Esophagus (tissue), 2 donors: Measurements from ENCODE around the gene MXRA7. TPM values are rescaled to one million over a fixed set of nuclear protein-coding genes. Genes with fewer than 3 reads are reported as not detected.

Source experiments
- H3K27ac ChIP-seq, 2 donors: one replicate each; pipeline ENCODE4 v1.5.1; 2013; ENCODE audit warnings: low read depth in 2 of 2, mild to moderate bottlenecking in 2 of 2, inconsistent platforms in 1 of 2, low read length in 1 of 2, moderate library complexity in 1 of 2
- H3K27me3 ChIP-seq, 2 donors: one replicate each; pipeline ENCODE4 v1.6.1; 2013; ENCODE audit warnings: low read length in 2 of 2, control low read depth in 1 of 2, mild to moderate bottlenecking in 1 of 2; ENCODE audit not compliant: insufficient read depth in 2 of 2, control insufficient read depth in 1 of 2
- H3K36me3 ChIP-seq, 2 donors: one replicate each; pipeline ENCODE4 v1.6.1; 2013; ENCODE audit warnings: low read length in 1 of 2; ENCODE audit not compliant: control insufficient read depth in 2 of 2, insufficient read depth in 2 of 2
- H3K4me1 ChIP-seq, 2 donors: one replicate each; pipeline ENCODE4 v1.6.1; 2013; ENCODE audit warnings: low read length in 1 of 2; ENCODE audit not compliant: control insufficient read depth in 2 of 2, insufficient read depth in 2 of 2
- H3K4me3 ChIP-seq, 2 donors: one replicate each; pipeline ENCODE4 v1.5.1; 2013; ENCODE audit warnings: low read length in 2 of 2, mild to moderate bottlenecking in 2 of 2, low read depth in 1 of 2, moderate library complexity in 1 of 2
- H3K9me3 ChIP-seq, 2 donors: one replicate each; pipeline ENCODE4 v1.6.1; 2013; ENCODE audit warnings: mild to moderate bottlenecking in 2 of 2, low read depth in 1 of 2, low read length in 1 of 2, moderate library complexity in 1 of 2; ENCODE audit not compliant: control insufficient read depth in 2 of 2, insufficient read depth in 1 of 2
- WGBS, 2 donors: extraction: QIAGEN DNeasy Blood & Tissue Kit; methylation state at CpG; one replicate each; pipeline ENCODE4 v1.1.7; 2013; 5-methylcytosine and 5-hydroxymethylcytosine counted together
- polyA plus RNA-seq, 2 donors: library from polyadenylated mRNA; stranded (reverse); fragments of 200-250 nt; gene quantifications; one replicate each; pipeline ENCODE4 v1.2.3, GENCODE V29; 2013
- donor health status: healthy with polysubstance abuse.
- donor health status: Bipolar disorder and iron deficiency.

The MXRA7 gene
- polyA plus RNA-seq, 2 donors: 10.0 to 54.0 TPM

GRCh38 chr17:76688165-76688622 is 22.6 kb downstream of the MXRA7 start:
- Histone ChIP-seq H3K4me1 (peaks cover 5 to 15% of the 10 kb centered on the region in 2 donors), H3K9me3 (no peaks in the 10 kb centered on the region), H3K4me3 (no peak overlapping the region), H3K27me3 (no peaks in the 10 kb centered on the region), H3K27ac (peak overlapping the region; percentile 61 to 88), H3K36me3 (peaks cover 4 to 8% of the 10 kb centered on the region in 2 donors)
- 52 to 71% methylated on average over 9 to 11 of the region's 11 CpGs for WGBS, 2 donors

DNA sequence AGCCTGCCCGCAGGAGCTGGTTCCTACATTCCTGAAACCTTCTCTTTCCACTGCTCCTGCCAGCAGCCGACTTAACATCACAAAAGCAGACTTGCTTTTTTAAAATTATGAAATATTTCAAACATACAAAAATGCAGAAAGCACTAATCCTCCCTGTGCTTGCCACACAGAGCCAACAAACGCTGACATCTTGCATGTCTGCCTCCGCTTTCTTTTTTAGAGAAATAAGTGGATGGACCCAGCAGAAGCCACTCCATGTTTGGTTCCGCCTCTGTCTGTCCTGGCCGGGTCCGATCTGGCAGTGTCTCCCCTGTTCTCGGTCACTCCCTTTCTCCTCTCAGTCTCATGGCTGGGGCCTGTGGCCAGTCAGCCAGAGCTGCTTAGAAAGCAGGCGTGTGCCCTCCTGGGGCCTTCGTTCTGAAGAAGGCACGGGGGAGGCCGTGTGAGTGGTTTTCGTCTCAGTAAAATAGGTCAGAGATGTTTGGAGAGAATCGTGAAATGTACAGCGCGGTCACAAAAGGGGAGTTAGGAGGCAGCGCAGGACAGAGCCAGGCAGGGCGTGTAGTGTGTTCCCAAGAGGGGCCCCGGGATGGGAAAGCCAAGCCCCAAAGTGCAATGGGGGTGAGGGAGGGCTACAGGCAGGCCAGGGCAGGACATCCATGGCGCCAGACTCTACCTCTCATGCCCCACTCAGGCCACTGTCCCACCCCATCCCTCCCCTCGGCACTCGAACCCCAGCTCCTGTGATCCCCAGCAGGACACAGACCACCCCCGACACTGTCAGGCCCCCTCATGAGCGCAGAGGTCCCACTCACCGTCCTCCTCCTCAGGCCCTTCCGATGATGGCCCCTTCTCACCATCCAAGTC is 23.2 kb downstream of the MXRA7 start:
- H3K27ac ChIP-seq: peak overlapping the region; percentile 61 to 88
- H3K4me3 ChIP-seq: no peak overlapping the region
- 51 to 56% methylated on average over 26 of the region's 26 CpGs for WGBS, 2 donors
- H3K9me3 ChIP-seq: no peaks in the 10 kb centered on the region
- H3K27me3 ChIP-seq: no peaks in the 10 kb centered on the region
- H3K4me1 ChIP-seq: peaks cover 5 to 18% of the 10 kb centered on the region in 2 donors
- peaks cover 4 to 9% of the 10 kb centered on the region in 2 donors for H3K36me3 ChIP-seq

DNA sequence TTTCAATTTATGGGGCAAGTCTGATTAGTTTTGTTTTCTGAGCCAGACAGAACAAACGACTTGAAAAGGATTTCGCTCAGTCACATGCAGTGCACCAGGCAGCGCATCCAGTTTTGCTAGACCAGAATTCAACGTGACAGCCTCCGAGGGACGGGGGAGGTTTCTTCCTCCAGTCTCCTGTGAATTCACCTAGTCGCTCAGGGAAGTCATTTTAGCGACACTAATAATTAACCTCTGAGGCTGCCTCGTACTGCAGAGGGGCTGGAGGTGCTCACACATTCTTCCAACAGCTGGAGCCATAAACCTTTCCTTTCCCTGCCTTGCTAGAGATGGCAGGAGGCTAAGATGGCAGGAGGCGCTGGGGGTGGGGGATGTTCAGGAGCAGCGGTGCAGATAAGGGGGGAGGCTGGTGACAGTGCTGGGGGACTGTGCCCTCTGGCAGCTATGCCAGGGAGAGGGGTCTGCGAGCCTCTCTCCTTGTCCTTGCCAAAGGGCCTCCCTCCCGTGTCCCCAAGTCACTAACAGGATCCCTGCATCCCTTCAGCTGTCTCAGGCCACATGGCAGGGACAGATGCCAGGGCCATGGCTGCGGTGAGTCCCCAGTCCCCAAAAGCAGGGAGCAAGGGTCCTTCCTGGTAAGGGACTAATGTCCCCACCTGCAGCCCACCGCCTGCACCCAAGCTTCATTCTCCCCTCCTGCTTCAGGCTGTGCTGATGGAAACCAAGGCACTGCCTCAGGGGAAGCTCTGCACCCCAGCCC is 24.0 kb downstream of the MXRA7 start:
- peaks cover 4 to 12% of the 10 kb centered on the region in 2 donors for H3K36me3 ChIP-seq
- H3K27me3 ChIP-seq: no peaks in the 10 kb centered on the region
- H3K4me3 ChIP-seq: no peak overlapping the region
- 68 to 72% methylated on average over 15 of the region's 15 CpGs for WGBS, 2 donors
- peak overlapping the region; percentile 61 to 73 for H3K27ac ChIP-seq
- peaks cover 5 to 20% of the 10 kb centered on the region in 2 donors for H3K4me1 ChIP-seq
- H3K9me3 ChIP-seq: no peaks in the 10 kb centered on the region

GRCh38 chr17:76685846-76686245 is 24.9 kb downstream of the MXRA7 start:
- 79 to 81% methylated on average over 8 of the region's 8 CpGs for WGBS, 2 donors
- no peaks in the 10 kb centered on the region for H3K27me3 ChIP-seq
- H3K27ac ChIP-seq: no peak overlapping the region
- peaks cover 4 to 12% of the 10 kb centered on the region in 2 donors for H3K36me3 ChIP-seq
- H3K9me3 ChIP-seq: no peaks in the 10 kb centered on the region
- no peak overlapping the region for H3K4me3 ChIP-seq
- peaks cover 5 to 20% of the 10 kb centered on the region in 2 donors for H3K4me1 ChIP-seq

DNA sequence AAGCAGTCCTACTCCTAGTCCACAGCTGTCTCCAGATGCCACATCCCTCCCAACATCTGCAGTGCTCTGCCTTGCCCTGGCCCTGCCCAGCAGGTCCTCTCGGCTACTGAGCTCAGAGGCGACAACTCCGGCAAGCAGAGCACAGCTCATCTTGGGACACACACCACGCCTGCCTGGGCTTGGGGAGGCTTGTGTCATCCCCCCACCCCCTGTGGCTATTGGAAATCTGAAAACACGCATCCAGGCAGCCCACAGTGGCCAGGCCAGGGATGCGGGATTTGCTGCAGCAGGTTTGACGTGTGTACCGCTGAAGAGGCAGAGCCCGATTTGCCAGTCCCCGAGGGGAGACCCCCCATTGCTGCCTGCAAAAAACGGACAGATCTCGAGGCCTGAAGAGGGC is 25.4 kb downstream of the MXRA7 start:
- H3K36me3 ChIP-seq: peaks cover 4 to 12% of the 10 kb centered on the region in 2 donors
- no peak overlapping the region for H3K27ac ChIP-seq
- no peaks in the 10 kb centered on the region for H3K9me3 ChIP-seq
- no peak overlapping the region for H3K4me3 ChIP-seq
- WGBS, 2 donors: 68 to 87% methylated on average over 12 of the region's 12 CpGs
- H3K4me1 ChIP-seq: peaks cover 5 to 20% of the 10 kb centered on the region in 2 donors
- no peaks in the 10 kb centered on the region for H3K27me3 ChIP-seq

- 82 to 86% methylated on average over 7 of the region's 7 CpGs for WGBS, 2 donors
- Histone ChIP-seq H3K27ac (peak overlapping the region in 1 of 2 donors; percentile 27), H3K9me3 (no peaks in the 10 kb centered on the region), H3K4me1 (peaks cover 5 to 20% of the 10 kb centered on the region in 2 donors), H3K4me3 (no peak overlapping the region), H3K36me3 (peaks cover 4 to 12% of the 10 kb centered on the region in 2 donors), H3K27me3 (no peaks in the 10 kb centered on the region)
These were observed 26.0 kb downstream of the MXRA7 start for GRCh38 chr17:76684756-76685155.

GRCh38 chr17:76683921-76684745 is 26.6 kb downstream of the MXRA7 start:
- WGBS, 2 donors: 82 to 90% methylated on average over 23 to 25 of the region's 25 CpGs
- no peaks in the 10 kb centered on the region for H3K9me3 ChIP-seq
- no peak overlapping the region for H3K4me3 ChIP-seq
- no peaks in the 10 kb centered on the region for H3K27me3 ChIP-seq
- peaks cover 5 to 20% of the 10 kb centered on the region in 2 donors for H3K4me1 ChIP-seq
- H3K36me3 ChIP-seq: peaks cover 4 to 12% of the 10 kb centered on the region in 2 donors
- no peak overlapping the region for H3K27ac ChIP-seq

- 79 to 81% methylated on average over 18 of the region's 18 CpGs for WGBS, 2 donors
These were observed 27.6 kb downstream of the MXRA7 start for GRCh38 chr17:76683011-76683755.

More at GRCh38 chr17:76683011-76683755, 27.6 kb downstream of the MXRA7 start:
- H3K9me3 ChIP-seq: no peaks in the 10 kb centered on the region
- H3K27me3 ChIP-seq: no peaks in the 10 kb centered on the region
- peaks cover 3 to 13% of the 10 kb centered on the region in 2 donors for H3K4me1 ChIP-seq
- peaks cover 4 to 14% of the 10 kb centered on the region in 2 donors for H3K36me3 ChIP-seq
- peak overlapping the region in 1 of 2 donors; percentile 58 for H3K27ac ChIP-seq
- H3K4me3 ChIP-seq: no peak overlapping the region
